OCI-LY7 (cell line): ENCODE data around the gene ESRRG. TPM values are rescaled to one million over a fixed set of nuclear protein-coding genes. Genes with fewer than 3 reads are reported as not detected.

ENCODE experiments used
- BruUV-seq: library from RNA; stranded (reverse); fragments of 400-500 nt; replicated peaks from 2 replicates; lab custom pipeline; 2021; lab: Mats Ljungman, UMichigan
- CTCF ChIA-PET: fragments of 300-600 bp; sonication (Branson Sonifier 250); formaldehyde crosslinking; loops from one replicate; lab custom pipeline; 2022; ENCODE audit warnings: antibody characterized with exemption; ENCODE audit not compliant: unreplicated experiment; lab: Charles Lee
- POLR2A ChIA-PET: fragments of 300-600 bp; sonication (Branson Sonifier 250); formaldehyde crosslinking; loops from one replicate; lab custom pipeline; 2022; ENCODE audit warnings: antibody characterized with exemption; lab: Charles Lee
- DNase-seq: peaks from one replicate; pipeline ENCODE4 v3.0.0-alpha.2; 2015; ENCODE audit warnings: low spot score
- H2AFZ ChIP-seq: fragments of 200-600 bp; sonication (generic), shearing (Covaris generic); 2 replicates; pipeline ENCODE4 v1.6.1; 2014; ENCODE audit warnings: mild to moderate bottlenecking, antibody characterized with exemption, low read length, moderate library complexity
- H3K27ac ChIP-seq: fragments of 200-600 bp; sonication (generic); 2 replicates; pipeline ENCODE4 v1.5.1; 2014; ENCODE audit warnings: mixed run types, low read depth, mild to moderate bottlenecking, moderate library complexity, low read length, inconsistent platforms; ENCODE audit not compliant: poor library complexity, severe bottlenecking
- H3K36me3 ChIP-seq: fragments of 200-600 bp; sonication (generic); 2 replicates; pipeline ENCODE4 v1.6.1; 2014; ENCODE audit warnings: mild to moderate bottlenecking, antibody characterized with exemption, low read length, moderate library complexity, mixed read lengths; ENCODE audit not compliant: insufficient read depth
- H3K4me1 ChIP-seq: fragments of 200-600 bp; sonication (generic); 2 replicates; pipeline ENCODE4 v1.5.1; 2014; ENCODE audit warnings: mild to moderate bottlenecking, low read length; ENCODE audit not compliant: insufficient read depth, poor library complexity, severe bottlenecking
- H3K4me2 ChIP-seq: fragments of 200-600 bp; sonication (generic); 2 replicates; pipeline ENCODE4 v1.6.1; 2014; ENCODE audit warnings: mild to moderate bottlenecking, low read length
- H3K4me3 ChIP-seq: fragments of 200-600 bp; sonication (generic); 2 replicates; pipeline ENCODE4 v1.5.1; 2014; ENCODE audit warnings: mild to moderate bottlenecking, low read depth, low read length; ENCODE audit not compliant: poor library complexity, severe bottlenecking
- H3K79me2 ChIP-seq: fragments of 200-600 bp; sonication (generic); 2 replicates; pipeline ENCODE4 v1.6.1; 2016; ENCODE audit warnings: low read depth, mild to moderate bottlenecking, low read length, moderate library complexity, mixed read lengths; ENCODE audit not compliant: insufficient read depth
- H3K9me2 ChIP-seq: fragments of 200-600 bp; sonication (generic); 2 replicates; pipeline ENCODE4 v1.6.1; 2016; ENCODE audit warnings: mild to moderate bottlenecking, low read length, mixed read lengths; ENCODE audit not compliant: insufficient read depth
- H3K9me3 ChIP-seq: fragments of 200-600 bp; sonication (generic); 2 replicates; pipeline ENCODE4 v1.6.1; 2014; ENCODE audit warnings: mild to moderate bottlenecking, mixed run types, low read length, mixed read lengths
- H4K20me1 ChIP-seq: fragments of 200-600 bp; sonication (generic); 2 replicates; pipeline ENCODE4 v1.6.1; 2014; ENCODE audit warnings: mild to moderate bottlenecking, antibody characterized with exemption, low read length, moderate library complexity, mixed read lengths; ENCODE audit not compliant: insufficient read depth
- CTCF ChIP-seq: fragments of 200-600 bp; sonication (generic); conservative IDR thresholded peaks from 2 replicates; pipeline ENCODE4 v1.5.1; 2014; ENCODE audit warnings: mild to moderate bottlenecking, antibody characterized with exemption, low read length, moderate library complexity, mixed read lengths
- EZH2phosphoT487 ChIP-seq: fragments of 200-600 bp; sonication (generic); IDR thresholded peaks from 2 replicates; pipeline ENCODE4 v1.6.1; 2018; ENCODE audit warnings: low read depth, borderline replicate concordance, mild to moderate bottlenecking, mixed run types, antibody characterized with exemption, low read length, moderate library complexity, mixed read lengths
- intact Hi-C: fragments of 100-400 bp; cut with micrococcal nuclease; formaldehyde crosslinking; loops from one replicate; pipeline ENCODE4 v1.10.0; 2022; ENCODE audit not compliant: unreplicated experiment
- total RNA-seq, 2 experiments: library from RNA; depleted of rRNA in 1 of 2; stranded (reverse); fragments of >200 nt in 1 of 2; shearing (Covaris generic) in 1 of 2; gene quantifications; 2 replicates each; pipeline ENCODE4 v1.2.3, GENCODE V29; 2014 to 2022

ESRRG gene
- total RNA-seq, 2 experiments from 2014 or later: not detected

GRCh38 chr1:216461466-216461865, 261.8 kb downstream of the ESRRG start:
- no peak for DNase-seq
- CTCF ChIA-PET: no interaction called here
- H3K27ac ChIP-seq: no peak overlapping the region
- H3K9me3 ChIP-seq: no peaks in the 10 kb centered on the region
- no peaks in the 10 kb centered on the region for H3K79me2 ChIP-seq
- no peaks in the 10 kb centered on the region for H4K20me1 ChIP-seq
- BruUV-seq: no TSS peak
- H3K36me3 ChIP-seq: no peaks in the 10 kb centered on the region
- no peak overlapping the region for H3K4me3 ChIP-seq
- intact Hi-C loops: no loop called here
- no peaks in the 10 kb centered on the region for H3K9me2 ChIP-seq
- TF ChIP-seq EZH2phosphoT487 (no peak), CTCF (no peak)
- H2AFZ ChIP-seq: no peak overlapping the region
- H3K4me1 ChIP-seq: no peaks in the 10 kb centered on the region
- no peak overlapping the region for H3K4me2 ChIP-seq
- POLR2A ChIA-PET: no interaction called here

- no peaks in the 10 kb centered on the region for H3K9me3 ChIP-seq
- intact Hi-C loops: no loop called here
- no peak overlapping the region for H3K27ac ChIP-seq
- no TSS peak for BruUV-seq
- DNase-seq: no peak
- no peak overlapping the region for H2AFZ ChIP-seq
- POLR2A ChIA-PET: interaction anchor here (0.6 kb wide), 1 partner anchor 1758 kb away, joined by 3 read pairs; no protein-coding TSS in a partner anchor
- H4K20me1 ChIP-seq: no peaks in the 10 kb centered on the region
- CTCF ChIA-PET: no interaction called here
- H3K36me3 ChIP-seq: no peaks in the 10 kb centered on the region
- H3K4me2 ChIP-seq: no peak overlapping the region
- H3K4me1 ChIP-seq: no peaks in the 10 kb centered on the region
- H3K79me2 ChIP-seq: no peaks in the 10 kb centered on the region
- H3K9me2 ChIP-seq: no peaks in the 10 kb centered on the region
- H3K4me3 ChIP-seq: no peak overlapping the region
- no peak for TF ChIP-seq EZH2phosphoT487
Observed at GRCh38 chr1:216459651-216460207, 263.5 kb downstream of the ESRRG start.

DNA sequence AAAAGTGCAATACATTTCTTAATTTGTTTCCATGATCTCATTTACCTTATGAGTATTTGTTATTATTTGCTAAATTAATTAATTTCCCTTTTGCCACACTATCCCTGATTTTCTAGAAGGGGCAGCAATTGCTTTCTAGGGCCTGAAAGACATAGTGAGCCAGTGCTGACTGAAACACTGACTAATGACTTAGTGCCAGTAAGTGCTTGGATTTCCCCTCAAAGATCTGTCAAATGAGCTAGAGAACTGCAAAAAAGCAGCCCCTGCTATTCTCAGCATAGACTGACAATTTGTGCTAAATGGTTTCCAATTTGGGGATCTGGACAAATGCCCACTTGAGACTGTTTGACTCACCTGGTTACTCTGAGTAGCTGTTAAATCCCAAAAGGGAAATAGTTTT, 264.4 kb downstream of the ESRRG start:
- CTCF ChIA-PET: no interaction called here
- Histone ChIP-seq H3K9me2 (no peaks in the 10 kb centered on the region), H3K4me2 (no peak overlapping the region), H3K27ac (no peak overlapping the region), H3K36me3 (no peaks in the 10 kb centered on the region), H4K20me1 (no peaks in the 10 kb centered on the region), H3K4me3 (no peak overlapping the region), H3K4me1 (no peaks in the 10 kb centered on the region), H3K79me2 (no peaks in the 10 kb centered on the region), H2AFZ (no peak overlapping the region), H3K9me3 (no peaks in the 10 kb centered on the region)
- POLR2A ChIA-PET: interaction anchor here (0.6 kb wide), 1 partner anchor 1759 kb away, joined by 3 read pairs; no protein-coding TSS in a partner anchor
- DNase-seq: no peak
- no TSS peak for BruUV-seq
- intact Hi-C loops: no loop called here
- TF ChIP-seq CTCF (no peak), EZH2phosphoT487 (no peak)
